A549 treated with dexamethasone at 1 μM for 4 hours (cell line): ENCODE data around the gene FNDC3A. TPM values are rescaled to one million over a fixed set of nuclear protein-coding genes. Genes with fewer than 3 reads are reported as not detected.

Experiments used
- total RNA-seq: library from RNA; stranded (reverse); fragments of 200-300 nt; extraction: Qiagen RNA extraction; gene quantifications from 5 replicates; pipeline ENCODE4 v1.2.3, GENCODE V29; 2022

The FNDC3A gene, protein sequence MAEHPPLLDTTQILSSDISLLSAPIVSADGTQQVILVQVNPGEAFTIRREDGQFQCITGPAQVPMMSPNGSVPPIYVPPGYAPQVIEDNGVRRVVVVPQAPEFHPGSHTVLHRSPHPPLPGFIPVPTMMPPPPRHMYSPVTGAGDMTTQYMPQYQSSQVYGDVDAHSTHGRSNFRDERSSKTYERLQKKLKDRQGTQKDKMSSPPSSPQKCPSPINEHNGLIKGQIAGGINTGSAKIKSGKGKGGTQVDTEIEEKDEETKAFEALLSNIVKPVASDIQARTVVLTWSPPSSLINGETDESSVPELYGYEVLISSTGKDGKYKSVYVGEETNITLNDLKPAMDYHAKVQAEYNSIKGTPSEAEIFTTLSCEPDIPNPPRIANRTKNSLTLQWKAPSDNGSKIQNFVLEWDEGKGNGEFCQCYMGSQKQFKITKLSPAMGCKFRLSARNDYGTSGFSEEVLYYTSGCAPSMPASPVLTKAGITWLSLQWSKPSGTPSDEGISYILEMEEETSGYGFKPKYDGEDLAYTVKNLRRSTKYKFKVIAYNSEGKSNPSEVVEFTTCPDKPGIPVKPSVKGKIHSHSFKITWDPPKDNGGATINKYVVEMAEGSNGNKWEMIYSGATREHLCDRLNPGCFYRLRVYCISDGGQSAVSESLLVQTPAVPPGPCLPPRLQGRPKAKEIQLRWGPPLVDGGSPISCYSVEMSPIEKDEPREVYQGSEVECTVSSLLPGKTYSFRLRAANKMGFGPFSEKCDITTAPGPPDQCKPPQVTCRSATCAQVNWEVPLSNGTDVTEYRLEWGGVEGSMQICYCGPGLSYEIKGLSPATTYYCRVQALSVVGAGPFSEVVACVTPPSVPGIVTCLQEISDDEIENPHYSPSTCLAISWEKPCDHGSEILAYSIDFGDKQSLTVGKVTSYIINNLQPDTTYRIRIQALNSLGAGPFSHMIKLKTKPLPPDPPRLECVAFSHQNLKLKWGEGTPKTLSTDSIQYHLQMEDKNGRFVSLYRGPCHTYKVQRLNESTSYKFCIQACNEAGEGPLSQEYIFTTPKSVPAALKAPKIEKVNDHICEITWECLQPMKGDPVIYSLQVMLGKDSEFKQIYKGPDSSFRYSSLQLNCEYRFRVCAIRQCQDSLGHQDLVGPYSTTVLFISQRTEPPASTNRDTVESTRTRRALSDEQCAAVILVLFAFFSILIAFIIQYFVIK
- 17.4 to 28.3 TPM (median 23.8 TPM) in 5 replicates for total RNA-seq

DNA sequence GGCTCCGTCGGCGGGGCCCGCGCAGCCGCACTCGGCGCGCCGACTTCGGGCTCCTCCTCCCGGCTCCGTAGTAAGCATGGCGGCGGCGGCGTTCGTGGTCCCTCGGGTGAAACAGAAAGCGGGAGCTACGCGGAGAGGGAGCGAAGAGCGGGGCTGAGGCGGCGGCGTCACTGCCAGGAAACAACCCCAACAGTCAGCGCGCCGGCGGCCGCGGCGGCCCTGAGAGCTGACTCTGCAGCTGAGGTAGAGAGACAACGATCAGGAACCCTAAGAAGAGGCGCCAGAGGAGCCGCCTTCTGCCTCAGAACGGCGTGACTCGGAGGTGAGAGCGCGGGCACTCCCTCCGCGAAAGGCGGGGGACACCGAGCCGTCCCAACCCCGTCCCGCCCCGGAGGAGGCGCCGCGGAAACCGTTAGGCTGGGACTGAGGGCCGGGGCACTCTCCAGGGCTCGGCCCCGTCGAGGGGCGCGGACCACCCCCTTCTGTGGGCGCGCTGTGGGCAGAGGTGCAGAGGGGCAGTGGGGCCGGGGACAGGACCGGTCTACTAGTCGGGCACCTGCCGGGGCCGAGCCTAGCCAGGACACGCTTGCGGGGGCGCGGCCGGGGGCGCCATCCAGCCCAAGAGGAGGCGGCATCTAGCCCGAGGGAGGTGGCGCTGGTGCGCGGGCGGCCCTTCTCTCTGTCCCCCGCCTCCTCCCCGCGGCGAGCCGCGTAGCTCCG is at the start of gene FNDC3A:
FNDC3A (plus strand) TSS at position 57 of the 720 bp plus-strand sequence. CDS start 30,279 bp downstream, outside the sequence.

DNA sequence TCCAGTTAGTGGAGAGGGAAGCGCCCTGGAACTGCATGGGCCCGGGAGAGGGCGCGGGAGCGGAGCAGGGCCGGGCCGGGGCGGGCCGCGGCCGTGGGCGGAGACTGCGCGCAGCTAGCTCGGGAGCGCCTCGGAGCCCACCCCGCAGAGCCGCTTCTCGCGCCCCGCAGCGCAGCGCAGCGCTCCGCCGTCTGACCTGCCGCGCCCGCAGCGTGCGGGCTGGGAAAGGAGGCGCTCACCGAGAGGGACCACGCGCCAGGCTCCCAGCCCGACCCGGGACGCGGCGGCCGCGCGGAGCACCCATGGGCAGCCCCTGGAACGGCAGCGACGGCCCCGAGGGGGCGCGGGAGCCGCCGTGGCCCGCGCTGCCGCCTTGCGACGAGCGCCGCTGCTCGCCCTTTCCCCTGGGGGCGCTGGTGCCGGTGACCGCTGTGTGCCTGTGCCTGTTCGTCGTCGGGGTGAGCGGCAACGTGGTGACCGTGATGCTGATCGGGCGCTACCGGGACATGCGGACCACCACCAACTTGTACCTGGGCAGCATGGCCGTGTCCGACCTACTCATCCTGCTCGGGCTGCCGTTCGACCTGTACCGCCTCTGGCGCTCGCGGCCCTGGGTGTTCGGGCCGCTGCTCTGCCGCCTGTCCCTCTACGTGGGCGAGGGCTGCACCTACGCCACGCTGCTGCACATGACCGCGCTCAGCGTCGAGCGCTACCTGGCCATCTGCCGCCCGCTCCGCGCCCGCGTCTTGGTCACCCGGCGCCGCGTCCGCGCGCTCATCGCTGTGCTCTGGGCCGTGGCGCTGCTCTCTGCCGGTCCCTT is 244.5 kb downstream of the FNDC3A start, which contains the start of gene MLNR:
MLNR (plus strand) TSS at position 303 of the 820 bp plus-strand sequence; CDS start at position 303, 0 bp downstream.

GRCh38 chr13:49247643-49248621 is 272.2 kb downstream of the FNDC3A start, which contains the start of gene CDADC1:
Gene CDADC1, plus strand, starts transcription at chr13:49247925. Its CDS starts 113 bp downstream, at chr13:49248038.

Other genes starting within 250 kb of the FNDC3A start
- 0.28 to 0.71 TPM (median 0.41 TPM) in 5 replicates for gene MLNR, start 244.4 kb downstream of the FNDC3A start, total RNA-seq